SH-SY5Y (cell line): Measurements from ENCODE around the gene ART3.

Source experiments
- GATA2 ChIP-seq: IDR thresholded peaks from 2 replicates; pipeline ENCODE4 v1.6.1; 2011; ENCODE audit warnings: mild to moderate bottlenecking, low read depth, low read length
- GATA3 ChIP-seq: IDR thresholded peaks from 2 replicates; pipeline ENCODE4 v1.6.1; 2011; ENCODE audit warnings: low read depth, mild to moderate bottlenecking, low read length, moderate library complexity

GRCh38 chr4:76055421-76055820 lies 19.1 kb upstream of the ART3 start:
- TF ChIP-seq GATA2 = no peak
- no peak for TF ChIP-seq GATA3
